MCF 10A (cell line): ENCODE measurements around the gene SYT13. TPM values are rescaled to one million over a fixed set of nuclear protein-coding genes. Genes with fewer than 3 reads are reported as not detected.

Experiments used
- BruUV-seq: library from RNA; stranded (reverse); fragments of 400-500 nt; replicated peaks from 2 replicates; lab custom pipeline; 2021; lab: Mats Ljungman, UMichigan
- CTCF ChIA-PET: fragments of 300-600 bp; sonication (Branson Sonifier 250); formaldehyde crosslinking; extraction: SDS; loops from one replicate; lab custom pipeline; 2021; ENCODE audit warnings: antibody characterized with exemption, inconsistent platforms; lab: Yijun Ruan, JAX
- POLR2A ChIA-PET: fragments of 300-600, 350-650 bp; sonication (Branson Sonifier 250); formaldehyde crosslinking; extraction: SDS; loops from one replicate; lab custom pipeline; 2020; ENCODE audit warnings: antibody characterized with exemption, inconsistent platforms; lab: Yijun Ruan, JAX
- DNase-seq: peaks from one replicate; pipeline ENCODE4 v3.0.0-alpha.2; 2018; ENCODE audit not compliant: unreplicated experiment
- H3K27ac Mint-ChIP-seq: one replicate; pipeline ENCODE4 v1.8.0; 2022; ENCODE audit warnings: mild to moderate bottlenecking, low read depth, mixed read lengths; ENCODE audit not compliant: unreplicated experiment
- H3K27me3 Mint-ChIP-seq: one replicate; pipeline ENCODE4 v1.8.0; 2022; ENCODE audit warnings: mixed read lengths; ENCODE audit not compliant: insufficient read depth, unreplicated experiment
- H3K36me3 Mint-ChIP-seq: one replicate; pipeline ENCODE4 v1.8.0; 2022; ENCODE audit warnings: mild to moderate bottlenecking, moderate library complexity, mixed read lengths; ENCODE audit not compliant: insufficient read depth, unreplicated experiment
- H3K4me1 Mint-ChIP-seq: one replicate; pipeline ENCODE4 v1.8.0; 2022; ENCODE audit warnings: mixed read lengths; ENCODE audit not compliant: insufficient read depth, unreplicated experiment
- H3K4me3 Mint-ChIP-seq: one replicate; pipeline ENCODE4 v1.8.0; 2022; ENCODE audit warnings: mild to moderate bottlenecking, moderate library complexity, mixed read lengths; ENCODE audit not compliant: unreplicated experiment
- H3K9me3 Mint-ChIP-seq: one replicate; pipeline ENCODE4 v1.8.0; 2022; ENCODE audit warnings: mixed read lengths; ENCODE audit not compliant: unreplicated experiment
- intact Hi-C: fragments of 100-400 bp; cut with micrococcal nuclease; formaldehyde crosslinking; loops from 2 replicates; pipeline ENCODE4 v1.14.1; 2022
- total RNA-seq: library from RNA; stranded (reverse); gene quantifications from 2 replicates; pipeline ENCODE4 v1.2.3, GENCODE V29; 2022
- TF ChIP-seq, protein P1 (sequence below): fragments of 200-600 bp; IDR thresholded peaks from one replicate; pipeline ENCODE4 v1.8.0; 2022; ENCODE audit warnings: antibody characterized with exemption, mild to moderate bottlenecking; ENCODE audit not compliant: unreplicated experiment

The SYT13 gene
- total RNA-seq, 1 experiment from 2014 or later, result not detected

DNA sequence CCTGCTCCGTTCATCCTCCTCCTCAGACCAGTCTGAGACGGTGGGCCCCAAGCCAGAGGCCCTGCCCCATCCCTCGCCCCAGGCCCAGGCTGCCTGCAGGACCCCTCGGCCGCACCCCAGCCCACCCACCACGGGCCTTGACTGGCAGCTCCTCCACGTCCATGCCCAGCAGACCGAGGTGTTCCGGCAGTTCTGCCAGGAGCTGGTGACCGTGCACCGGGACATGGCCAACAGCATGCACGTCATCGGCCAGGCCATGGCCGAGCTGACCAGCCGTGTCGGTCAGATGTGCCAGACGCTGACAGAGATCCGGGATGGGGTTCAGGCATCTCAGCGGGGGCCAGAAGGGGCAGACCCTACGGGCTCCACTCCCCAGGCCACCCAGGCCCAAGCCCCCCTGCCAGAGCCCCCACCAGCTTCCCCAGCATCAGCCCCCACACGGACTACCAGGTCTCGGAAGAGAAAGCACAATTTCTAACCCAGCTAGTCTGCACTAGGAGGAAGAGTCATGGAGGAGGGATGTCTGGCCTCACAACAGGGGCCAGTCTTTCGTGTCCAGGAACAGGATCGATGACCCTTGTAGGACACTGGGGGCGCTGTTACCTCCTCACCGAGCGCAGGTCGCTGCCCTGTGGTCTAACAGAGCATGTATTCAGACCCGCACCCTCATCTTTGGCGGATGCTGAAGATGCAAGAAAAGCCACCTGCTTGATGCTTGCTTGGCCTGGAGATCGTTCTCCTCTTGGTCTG, 73.4 kb downstream of the SYT13 start:
- no peaks in the 10 kb centered on the region for H3K9me3 Mint-ChIP-seq
- H3K27me3 Mint-ChIP-seq, result no peaks in the 10 kb centered on the region
- no peak overlapping the region for H3K4me3 Mint-ChIP-seq
- H3K36me3 Mint-ChIP-seq, result peaks cover 6% of the 10 kb centered on the region
- H3K4me1 Mint-ChIP-seq, result no peaks in the 10 kb centered on the region
- TF ChIP-seq, protein P1, sequence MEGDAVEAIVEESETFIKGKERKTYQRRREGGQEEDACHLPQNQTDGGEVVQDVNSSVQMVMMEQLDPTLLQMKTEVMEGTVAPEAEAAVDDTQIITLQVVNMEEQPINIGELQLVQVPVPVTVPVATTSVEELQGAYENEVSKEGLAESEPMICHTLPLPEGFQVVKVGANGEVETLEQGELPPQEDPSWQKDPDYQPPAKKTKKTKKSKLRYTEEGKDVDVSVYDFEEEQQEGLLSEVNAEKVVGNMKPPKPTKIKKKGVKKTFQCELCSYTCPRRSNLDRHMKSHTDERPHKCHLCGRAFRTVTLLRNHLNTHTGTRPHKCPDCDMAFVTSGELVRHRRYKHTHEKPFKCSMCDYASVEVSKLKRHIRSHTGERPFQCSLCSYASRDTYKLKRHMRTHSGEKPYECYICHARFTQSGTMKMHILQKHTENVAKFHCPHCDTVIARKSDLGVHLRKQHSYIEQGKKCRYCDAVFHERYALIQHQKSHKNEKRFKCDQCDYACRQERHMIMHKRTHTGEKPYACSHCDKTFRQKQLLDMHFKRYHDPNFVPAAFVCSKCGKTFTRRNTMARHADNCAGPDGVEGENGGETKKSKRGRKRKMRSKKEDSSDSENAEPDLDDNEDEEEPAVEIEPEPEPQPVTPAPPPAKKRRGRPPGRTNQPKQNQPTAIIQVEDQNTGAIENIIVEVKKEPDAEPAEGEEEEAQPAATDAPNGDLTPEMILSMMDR, result no peak
- no TSS peak for BruUV-seq
- CTCF ChIA-PET, result interaction anchor here (0.5 kb wide), 1 partner anchor 56 kb away, joined by 3 read pairs; no protein-coding TSS in a partner anchor
- DNase-seq, result no peak
- intact Hi-C loops, result no loop called here
- no peak overlapping the region for H3K27ac Mint-ChIP-seq
- POLR2A ChIA-PET, result interaction anchor here (0.9 kb wide), 1 partner anchor 9 kb away, joined by 3 read pairs; no protein-coding TSS in a partner anchor

DNA sequence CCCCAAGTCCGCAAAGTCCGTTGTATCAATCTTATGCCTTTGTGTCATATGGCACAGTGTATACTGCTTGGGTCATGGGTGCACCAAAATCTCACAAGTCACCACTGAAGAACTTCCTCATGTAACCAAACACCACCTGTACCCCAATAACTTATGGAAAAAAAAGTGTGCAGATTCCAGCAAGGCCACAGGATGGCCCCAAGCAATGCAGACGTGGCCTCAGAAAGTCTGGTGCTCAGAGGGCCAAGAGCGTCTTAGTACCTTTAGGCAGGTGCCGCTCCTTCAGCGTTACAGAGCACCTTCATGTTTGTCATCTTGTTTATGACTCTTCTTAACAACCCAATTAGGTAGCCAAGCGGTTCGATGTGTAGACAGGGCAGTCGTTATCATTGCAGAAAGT, 74.4 kb downstream of the SYT13 start:
- no peak overlapping the region for H3K4me3 Mint-ChIP-seq
- intact Hi-C loops, result no loop called here
- ChIA-PET CTCF (no interaction called here), POLR2A (no interaction called here)
- no TSS peak for BruUV-seq
- DNase-seq, result no peak
- no peaks in the 10 kb centered on the region for H3K27me3 Mint-ChIP-seq
- TF ChIP-seq, protein P1, result no peak
- H3K27ac Mint-ChIP-seq, result no peak overlapping the region
- no peaks in the 10 kb centered on the region for H3K9me3 Mint-ChIP-seq
- H3K4me1 Mint-ChIP-seq, result no peaks in the 10 kb centered on the region
- peaks cover 6% of the 10 kb centered on the region for H3K36me3 Mint-ChIP-seq

DNA sequence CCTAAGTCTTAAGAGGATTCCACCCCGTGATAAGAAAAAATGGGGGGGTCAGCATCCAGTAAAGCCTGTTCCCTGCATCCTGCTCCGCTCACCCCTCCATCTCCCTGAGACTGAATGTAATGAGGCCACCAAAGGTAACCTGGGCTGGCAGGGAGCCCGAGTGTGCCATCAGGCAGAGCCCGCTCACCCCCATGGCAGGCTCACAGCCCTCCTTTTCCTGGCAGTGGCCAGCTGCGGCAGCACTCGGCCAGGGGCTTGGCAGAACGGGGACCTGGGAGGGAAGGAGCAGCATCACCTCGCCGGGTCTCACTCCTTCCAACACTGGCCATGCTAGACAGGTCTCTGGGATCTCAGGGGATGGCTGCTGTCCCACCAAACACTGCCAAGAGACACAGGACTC, 75.3 kb downstream of the SYT13 start:
- CTCF ChIA-PET, result no interaction called here

DNA sequence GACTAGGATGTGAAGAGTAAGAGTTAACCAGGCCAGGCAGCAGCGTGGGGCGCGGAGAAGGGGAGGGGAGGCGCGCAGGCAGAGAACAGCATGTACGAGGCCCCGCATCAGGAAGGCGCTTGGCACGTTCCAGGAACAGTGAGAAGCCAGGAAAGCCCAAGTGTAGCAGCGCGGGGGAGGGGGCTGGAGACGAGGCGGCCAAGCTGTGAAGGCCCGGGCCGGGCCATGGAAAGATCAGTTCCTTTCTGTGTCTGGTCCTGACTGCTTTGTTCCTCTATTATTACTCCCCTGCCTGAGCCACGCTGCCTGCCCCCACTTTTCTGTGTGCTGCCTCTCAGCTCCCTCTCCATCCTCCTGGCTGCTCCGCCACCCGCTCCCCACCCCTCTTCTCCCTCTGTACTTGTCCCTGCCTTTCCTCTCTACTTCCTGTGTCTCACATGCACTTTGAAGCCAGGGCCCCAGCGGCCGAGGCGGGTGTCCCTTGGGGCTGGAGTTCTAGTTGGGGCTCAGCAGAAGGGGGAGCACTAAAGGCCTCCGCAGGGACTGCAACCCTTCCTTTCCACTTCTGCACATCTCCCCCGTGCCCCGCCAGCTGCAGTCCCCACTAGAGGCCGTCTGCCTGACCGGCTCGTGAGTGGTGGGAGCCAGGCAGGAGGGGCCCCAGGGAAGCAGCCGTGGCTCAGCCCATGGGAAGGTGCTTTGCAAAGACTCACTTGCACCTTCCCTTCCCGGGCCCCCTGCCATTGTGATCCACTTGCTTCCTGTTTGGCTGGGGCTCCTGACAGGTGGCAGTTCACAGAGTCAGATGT, 76.0 kb downstream of the SYT13 start:
- H3K27ac Mint-ChIP-seq, result no peak overlapping the region
- POLR2A ChIA-PET, result no interaction called here
- H3K4me1 Mint-ChIP-seq, result no peaks in the 10 kb centered on the region
- no peaks in the 10 kb centered on the region for H3K9me3 Mint-ChIP-seq
- H3K36me3 Mint-ChIP-seq, result peaks cover 6% of the 10 kb centered on the region
- TF ChIP-seq, protein P1, result no peak
- CTCF ChIA-PET, result no interaction called here
- H3K4me3 Mint-ChIP-seq, result no peak overlapping the region
- DNase-seq, result no peak
- intact Hi-C loops, result no loop called here
- no TSS peak for BruUV-seq
- H3K27me3 Mint-ChIP-seq, result no peaks in the 10 kb centered on the region

More for the DNA sequence above, 75.3 kb downstream of the SYT13 start:
- no peak for DNase-seq
- Mint-ChIP-seq H3K36me3 (peaks cover 6% of the 10 kb centered on the region), H3K4me3 (no peak overlapping the region), H3K27me3 (no peaks in the 10 kb centered on the region), H3K4me1 (no peaks in the 10 kb centered on the region), H3K27ac (no peak overlapping the region), H3K9me3 (no peaks in the 10 kb centered on the region)
- BruUV-seq, result no TSS peak
- intact Hi-C loops, result no loop called here
- TF ChIP-seq, protein P1, result no peak
- POLR2A ChIA-PET, result no interaction called here
